Peyer's patch (tissue), 4 donors: ENCODE measurements around the gene OR52H1. TPM values are rescaled to one million over a fixed set of nuclear protein-coding genes. Genes with fewer than 3 reads are reported as not detected.

Source experiments
- DNase-seq, 3 donors: peaks; one replicate each; pipeline ENCODE4 v3.0.0-alpha.2; 2017 to 2019
- H3K27ac ChIP-seq, 4 donors: fragments of 200-600 bp; sonication (generic); one replicate each; pipeline ENCODE4 v1.5.1; 2016 to 2019
- H3K27me3 ChIP-seq, 2 donors: fragments of 200-600 bp; sonication (generic); one replicate each; pipeline ENCODE4 v1.5.1; 2019
- H3K36me3 ChIP-seq, 3 donors: fragments of 200-600 bp; sonication (generic); one replicate each; pipeline ENCODE4 v1.5.1; 2016 to 2019
- H3K4me1 ChIP-seq, 4 donors: fragments of 200-600 bp; sonication (generic); one replicate each; pipeline ENCODE4 v1.5.1; 2016 to 2019
- H3K4me3 ChIP-seq, 4 donors: fragments of 200-600 bp; sonication (generic); 1 replicate in 3 of 4; 2 replicates in 1 of 4; pipeline ENCODE4 v1.5.1; 2016 to 2019; ENCODE audit warnings: mild to moderate bottlenecking in 1 of 4
- H3K9me3 ChIP-seq, 4 donors: fragments of 200-600 bp; sonication (generic); one replicate each; pipeline ENCODE4 v1.5.1; 2016 to 2019; ENCODE audit warnings: mild to moderate bottlenecking in 1 of 4
- POLR2A ChIP-seq, 2 donors: fragments of 450-650 bp; IDR thresholded peaks; one replicate each; pipeline ENCODE4 v1.5.1; 2017; ENCODE audit warnings: antibody characterized with exemption in 2 of 2, mild to moderate bottlenecking in 2 of 2, moderate library complexity in 2 of 2
- total RNA-seq, 4 donors: library from RNA; depleted of rRNA; stranded (reverse); fragments of >200 nt; gene quantifications; one replicate each; pipeline ENCODE4 v1.1.0, GENCODE V29; 2016
- TF ChIP-seq, protein P1 (sequence below), 6 experiments: fragments of 450-650 bp in 4 of 6; fragments of 200-600 bp in 2 of 6; sonication (generic) in 1 of 6; IDR thresholded peaks; one replicate each; pipeline ENCODE4 v1.5.1; 2017 to 2019; ENCODE audit warnings: antibody characterized with exemption in 6 of 6, mild to moderate bottlenecking in 3 of 6, moderate library complexity in 1 of 6

OR52H1 gene
- total RNA-seq, 4 donors from 2014 or later = not detected

DNA sequence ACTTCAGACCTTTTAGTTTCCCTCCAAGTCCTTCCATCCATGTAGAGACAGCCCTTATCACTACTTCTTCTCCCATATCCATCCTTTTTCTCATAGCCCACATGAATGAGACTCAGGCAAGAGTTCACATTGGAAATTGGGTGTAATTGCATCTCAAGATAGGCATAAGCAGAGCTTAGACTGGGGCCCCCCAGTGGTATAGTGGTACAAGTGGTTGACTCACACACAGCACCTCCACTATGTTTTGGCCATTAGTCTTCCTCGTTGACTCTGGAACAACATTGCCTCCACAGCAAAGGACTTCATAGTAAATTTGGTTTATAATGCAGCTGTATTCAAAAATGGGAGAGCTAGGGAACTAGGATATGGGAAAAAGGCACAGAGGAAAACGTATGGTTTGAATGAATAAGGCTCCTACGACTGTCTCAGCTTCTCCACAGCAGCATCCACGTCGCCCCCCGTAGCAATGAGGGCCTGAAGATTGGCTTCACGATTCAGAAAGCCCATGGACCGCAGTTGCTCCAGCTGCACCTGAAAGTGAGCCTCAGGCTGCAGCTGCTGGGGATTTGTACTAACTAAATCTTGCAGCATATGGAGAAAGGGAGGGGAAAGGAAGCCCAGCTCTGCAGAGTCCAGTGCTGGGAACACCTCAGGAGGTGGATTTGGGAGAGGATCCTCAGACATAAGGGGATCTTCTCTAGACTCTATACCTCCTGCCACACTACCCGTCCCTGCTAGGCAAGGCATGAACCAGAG lies 41.0 kb downstream of the OR52H1 start:
- no peaks in the 10 kb centered on the region for H3K36me3 ChIP-seq
- H3K27me3 ChIP-seq = no peaks in the 10 kb centered on the region
- H3K4me3 ChIP-seq = no peak overlapping the region
- H3K27ac ChIP-seq = no peak overlapping the region
- no peak for TF ChIP-seq POLR2A (IDR thresholded peaks at IDR 0.05)
- TF ChIP-seq, protein P1, sequence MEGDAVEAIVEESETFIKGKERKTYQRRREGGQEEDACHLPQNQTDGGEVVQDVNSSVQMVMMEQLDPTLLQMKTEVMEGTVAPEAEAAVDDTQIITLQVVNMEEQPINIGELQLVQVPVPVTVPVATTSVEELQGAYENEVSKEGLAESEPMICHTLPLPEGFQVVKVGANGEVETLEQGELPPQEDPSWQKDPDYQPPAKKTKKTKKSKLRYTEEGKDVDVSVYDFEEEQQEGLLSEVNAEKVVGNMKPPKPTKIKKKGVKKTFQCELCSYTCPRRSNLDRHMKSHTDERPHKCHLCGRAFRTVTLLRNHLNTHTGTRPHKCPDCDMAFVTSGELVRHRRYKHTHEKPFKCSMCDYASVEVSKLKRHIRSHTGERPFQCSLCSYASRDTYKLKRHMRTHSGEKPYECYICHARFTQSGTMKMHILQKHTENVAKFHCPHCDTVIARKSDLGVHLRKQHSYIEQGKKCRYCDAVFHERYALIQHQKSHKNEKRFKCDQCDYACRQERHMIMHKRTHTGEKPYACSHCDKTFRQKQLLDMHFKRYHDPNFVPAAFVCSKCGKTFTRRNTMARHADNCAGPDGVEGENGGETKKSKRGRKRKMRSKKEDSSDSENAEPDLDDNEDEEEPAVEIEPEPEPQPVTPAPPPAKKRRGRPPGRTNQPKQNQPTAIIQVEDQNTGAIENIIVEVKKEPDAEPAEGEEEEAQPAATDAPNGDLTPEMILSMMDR (IDR thresholded peaks at IDR 0.05) = no peak
- DNase-seq = no peak
- H3K4me1 ChIP-seq = no peaks in the 10 kb centered on the region
- no peaks in the 10 kb centered on the region for H3K9me3 ChIP-seq

DNA sequence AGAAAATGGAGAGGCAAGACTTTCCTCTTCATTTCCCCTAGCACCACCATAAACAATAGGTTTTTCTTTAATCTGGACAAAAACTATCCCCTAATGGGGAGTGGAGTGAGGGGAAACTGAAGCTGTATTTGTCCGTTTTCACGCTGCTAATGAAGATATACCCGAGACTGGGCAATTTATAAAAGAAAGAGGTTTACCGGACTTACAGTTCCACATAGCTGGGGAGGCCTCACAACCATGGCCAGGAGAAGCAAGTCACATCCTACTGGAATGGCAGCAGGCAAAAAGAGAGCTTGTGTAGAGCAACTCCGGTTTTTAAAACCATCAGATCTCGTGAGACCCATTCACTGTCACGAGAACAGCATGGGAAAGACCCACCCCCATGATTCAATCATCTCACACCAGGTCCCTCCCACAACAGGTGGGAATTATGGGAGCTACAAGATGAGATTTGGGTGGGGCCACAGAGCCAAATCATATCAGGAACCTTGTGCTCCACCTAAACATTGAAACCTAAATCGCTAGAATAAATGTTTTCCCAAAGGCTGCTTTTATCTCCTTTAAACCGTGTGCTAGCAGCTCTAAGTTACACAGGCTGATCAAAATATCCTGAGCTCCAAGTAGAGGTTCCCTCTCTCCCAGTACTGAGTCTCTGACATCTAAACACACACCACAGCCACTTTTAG lies 42.8 kb downstream of the OR52H1 start:
- TF ChIP-seq POLR2A (IDR thresholded peaks at IDR 0.05) = no peak
- TF ChIP-seq, protein P1 (IDR thresholded peaks at IDR 0.05) = no peak
- DNase-seq = no peak
- H3K36me3 ChIP-seq = no peaks in the 10 kb centered on the region
- H3K4me1 ChIP-seq = no peaks in the 10 kb centered on the region
- H3K4me3 ChIP-seq = no peak overlapping the region
- H3K9me3 ChIP-seq = no peaks in the 10 kb centered on the region
- H3K27me3 ChIP-seq = no peaks in the 10 kb centered on the region
- H3K27ac ChIP-seq = no peak overlapping the region

DNA sequence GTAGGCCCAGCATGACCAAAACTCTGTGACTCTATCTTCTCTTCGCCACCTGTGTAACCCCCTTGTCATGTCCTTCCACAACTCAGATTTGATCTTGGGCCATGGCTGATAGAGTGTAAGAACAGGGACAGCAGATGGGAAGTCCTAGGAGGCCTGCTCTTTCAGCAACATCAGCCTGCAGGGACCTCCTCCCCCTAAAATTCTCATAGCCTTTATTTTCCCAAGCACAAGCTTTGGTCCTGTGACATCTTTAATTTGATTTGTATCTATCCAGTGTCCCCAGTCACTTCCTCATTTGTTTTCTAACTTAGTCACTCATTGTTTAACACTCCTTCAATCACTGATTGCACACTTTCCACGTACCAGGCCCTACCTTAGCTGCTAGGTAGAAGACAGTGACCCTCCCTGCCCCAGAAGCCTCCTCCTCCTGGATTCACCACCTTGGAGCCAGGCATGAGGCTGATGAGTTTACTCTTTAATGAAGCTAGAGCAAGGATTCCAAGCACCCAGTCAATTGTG lies 43.9 kb downstream of the OR52H1 start:
- Histone ChIP-seq H3K4me1 (no peaks in the 10 kb centered on the region), H3K9me3 (no peaks in the 10 kb centered on the region), H3K27me3 (no peaks in the 10 kb centered on the region), H3K4me3 (no peak overlapping the region), H3K27ac (no peak overlapping the region), H3K36me3 (no peaks in the 10 kb centered on the region)
- TF ChIP-seq, protein P1 (IDR thresholded peaks at IDR 0.05) = no peak
- no peak for TF ChIP-seq POLR2A (IDR thresholded peaks at IDR 0.05)
- no peak for DNase-seq

GRCh38 chr11:5500393-5500801 lies 47.9 kb downstream of the OR52H1 start:
- TF ChIP-seq, protein P1 (IDR thresholded peaks at IDR 0.05) = no peak
- TF ChIP-seq POLR2A (IDR thresholded peaks at IDR 0.05) = no peak
- no peak overlapping the region for H3K27ac ChIP-seq
- H3K4me1 ChIP-seq = no peaks in the 10 kb centered on the region
- DNase-seq = no peak
- no peaks in the 10 kb centered on the region for H3K9me3 ChIP-seq
- no peak overlapping the region for H3K4me3 ChIP-seq
- H3K36me3 ChIP-seq = no peaks in the 10 kb centered on the region
- H3K27me3 ChIP-seq = no peaks in the 10 kb centered on the region

DNA sequence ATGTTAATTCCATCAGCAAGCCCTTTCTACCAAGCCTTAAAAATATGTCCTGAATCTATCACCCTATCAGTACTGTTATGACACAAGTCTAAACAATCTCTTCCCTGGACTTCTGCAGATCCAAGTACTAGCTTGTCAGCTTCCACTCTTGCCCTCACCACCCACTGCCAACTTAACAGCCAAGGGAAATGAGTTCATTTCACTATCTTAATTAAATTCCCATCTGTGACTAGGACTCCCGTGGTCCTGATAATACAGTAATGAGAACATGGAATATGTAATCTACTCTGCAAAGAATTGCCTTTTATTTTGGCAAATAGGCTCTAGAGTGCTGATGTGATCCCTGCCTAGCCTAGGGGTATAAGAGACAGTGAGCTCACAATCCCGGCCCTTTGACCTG lies 48.7 kb downstream of the OR52H1 start:
- Histone ChIP-seq H3K9me3 (no peaks in the 10 kb centered on the region), H3K36me3 (no peaks in the 10 kb centered on the region), H3K4me1 (no peaks in the 10 kb centered on the region), H3K4me3 (no peak overlapping the region), H3K27ac (no peak overlapping the region), H3K27me3 (no peaks in the 10 kb centered on the region)
- no peak for TF ChIP-seq POLR2A (IDR thresholded peaks at IDR 0.05)
- TF ChIP-seq, protein P1 (IDR thresholded peaks at IDR 0.05) = no peak
- DNase-seq = no peak

Other genes with a start within 250 kb of the OR52H1 start
- not detected for gene OR51B4, start 246.6 kb downstream of the OR52H1 start, total RNA-seq
- not detected for gene OR51B2, start 224.2 kb downstream of the OR52H1 start, total RNA-seq
- not detected for gene OR51B5, start 205.0 kb downstream of the OR52H1 start, total RNA-seq
- not detected for gene OR51B6, start 197.0 kb downstream of the OR52H1 start, total RNA-seq
- not detected for gene OR51M1, start 164.7 kb downstream of the OR52H1 start, total RNA-seq
- gene OR51Q1, start 126.4 kb downstream of the OR52H1 start, total RNA-seq = not detected
- not detected for gene OR51I1, start 107.0 kb downstream of the OR52H1 start, total RNA-seq
- gene OR51I2, start 99.2 kb downstream of the OR52H1 start, total RNA-seq = not detected
- not detected for gene OR52D1, start 59.9 kb downstream of the OR52H1 start, total RNA-seq
- gene UBQLN3, start 38.6 kb downstream of the OR52H1 start, total RNA-seq = 1 to 10 TPM in 1 of 4 donors, under 1 TPM in 1, not detected in 2; 0.53 to 5.8 TPM
- gene UBQLNL, start 31.8 kb downstream of the OR52H1 start, total RNA-seq = under 1 TPM in 1 of 4 donors, not detected in 3; 0.80 TPM
- not detected for gene OR52B6, start 32.3 kb upstream of the OR52H1 start, total RNA-seq
- 1 to 10 TPM in 3 of 4 donors, under 1 TPM in 1; 0.53 to 3.3 (median 1.3) TPM for gene TRIM6, start 48.1 kb upstream of the OR52H1 start, total RNA-seq
- gene TRIM34, start 76.5 kb upstream of the OR52H1 start, total RNA-seq = 10 to 100 TPM in 3 of 4 donors, 1 to 10 TPM in 1; 6.7 to 14.9 (median 11.0) TPM
- gene TRIM5, start 136.5 kb upstream of the OR52H1 start, total RNA-seq = 10 to 100 TPM in 3 of 4 donors, 1 to 10 TPM in 1; 8.1 to 55.3 (median 21.3) TPM
- 100 to 1,000 TPM in 1 of 4 donors, 10 to 100 TPM in 3; 23.9 to 309 (median 34.3) TPM for gene TRIM22, start 141.2 kb upstream of the OR52H1 start, total RNA-seq
- not detected for gene OR56B1, start 187.9 kb upstream of the OR52H1 start, total RNA-seq
- not detected for gene OR52N4, start 205.7 kb upstream of the OR52H1 start, total RNA-seq
- gene OR52N5, start 234.8 kb upstream of the OR52H1 start, total RNA-seq = not detected
- not detected for gene OR52N1, start 242.7 kb upstream of the OR52H1 start, total RNA-seq